Smooth muscle cell of the pulmonary artery (primary cell): ENCODE results near the gene CAPN13. TPM values are rescaled to one million over a fixed set of nuclear protein-coding genes. Genes with fewer than 3 reads are reported as not detected.

Experiments
- total RNA-seq: library from RNA; depleted of rRNA; stranded (reverse); fragments of >200 nt; gene quantifications from 2 replicates; pipeline ENCODE4 v1.2.3, GENCODE V29; 2014

Gene CAPN13, protein sequence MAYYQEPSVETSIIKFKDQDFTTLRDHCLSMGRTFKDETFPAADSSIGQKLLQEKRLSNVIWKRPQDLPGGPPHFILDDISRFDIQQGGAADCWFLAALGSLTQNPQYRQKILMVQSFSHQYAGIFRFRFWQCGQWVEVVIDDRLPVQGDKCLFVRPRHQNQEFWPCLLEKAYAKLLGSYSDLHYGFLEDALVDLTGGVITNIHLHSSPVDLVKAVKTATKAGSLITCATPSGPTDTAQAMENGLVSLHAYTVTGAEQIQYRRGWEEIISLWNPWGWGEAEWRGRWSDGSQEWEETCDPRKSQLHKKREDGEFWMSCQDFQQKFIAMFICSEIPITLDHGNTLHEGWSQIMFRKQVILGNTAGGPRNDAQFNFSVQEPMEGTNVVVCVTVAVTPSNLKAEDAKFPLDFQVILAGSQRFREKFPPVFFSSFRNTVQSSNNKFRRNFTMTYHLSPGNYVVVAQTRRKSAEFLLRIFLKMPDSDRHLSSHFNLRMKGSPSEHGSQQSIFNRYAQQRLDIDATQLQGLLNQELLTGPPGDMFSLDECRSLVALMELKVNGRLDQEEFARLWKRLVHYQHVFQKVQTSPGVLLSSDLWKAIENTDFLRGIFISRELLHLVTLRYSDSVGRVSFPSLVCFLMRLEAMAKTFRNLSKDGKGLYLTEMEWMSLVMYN
- not detected in 2 replicates for total RNA-seq

DNA sequence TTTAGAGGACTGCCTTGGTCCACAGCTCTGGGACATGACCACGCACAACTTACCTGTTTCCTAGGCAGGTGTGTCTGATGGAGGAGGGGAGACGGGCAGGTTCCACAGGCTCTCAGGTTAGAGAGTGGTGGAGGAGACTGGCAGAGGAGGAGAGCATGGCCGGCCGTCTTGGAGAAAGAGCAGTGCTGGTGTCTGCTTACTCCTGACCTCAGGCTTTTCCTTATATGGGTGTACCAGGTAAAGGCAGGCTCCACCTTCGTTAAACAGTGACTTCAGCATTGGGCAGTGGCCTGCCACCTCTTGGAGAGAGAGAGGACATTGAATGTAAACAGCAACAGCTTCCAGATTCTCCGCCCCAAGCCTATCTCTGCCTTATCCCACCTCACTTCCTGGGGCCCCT lies at the start of gene CAPN13:
TSS of gene CAPN13 (minus strand) at position 198 of the 400 bp plus-strand sequence. CDS start 20,121 bp downstream, outside the sequence.

